H1 (cell line): ENCODE results near the gene S100A16. TPM values are rescaled to one million over a fixed set of nuclear protein-coding genes. Genes with fewer than 3 reads are reported as not detected.

Source experiments
- ASH2L ChIP-seq: fragments of 200-600, 300-600 bp; sonication (generic); IDR thresholded peaks from one replicate; pipeline ENCODE4 v1.7.1; 2017; ENCODE audit warnings: low read length
- EP300 ChIP-seq, 2 experiments: IDR thresholded peaks; 1 replicate in 1 of 2; 2 replicates in 1 of 2; pipeline ENCODE4 v1.6.1; 2011 to 2012; ENCODE audit warnings: low read depth in 2 of 2, low read length in 2 of 2, mild to moderate bottlenecking in 2 of 2, borderline replicate concordance in 1 of 2, inconsistent platforms in 1 of 2, moderate library complexity in 1 of 2
- FOSL1 ChIP-seq: IDR thresholded peaks from 2 replicates; pipeline ENCODE4 v1.6.1; 2011; ENCODE audit warnings: mild to moderate bottlenecking, low read depth, low read length, moderate library complexity; ENCODE audit not compliant: insufficient read depth
- NANOG ChIP-seq: IDR thresholded peaks from 2 replicates; pipeline ENCODE4 v1.6.1; 2011; ENCODE audit warnings: low read length, low read depth, mild to moderate bottlenecking, inconsistent platforms; ENCODE audit not compliant: insufficient read depth, poor library complexity, severe bottlenecking
- RBBP5 ChIP-seq: IDR thresholded peaks from 2 replicates; pipeline ENCODE4 v1.7.1; 2012; ENCODE audit warnings: low read depth, mild to moderate bottlenecking, inconsistent platforms, low read length, moderate library complexity, borderline replicate concordance
- polyA plus RNA-seq, 7 experiments: library from polyadenylated mRNA; depleted of rRNA in 3 of 7; stranded (reverse) in 5 of 7; unstranded in 2 of 7; fragments of >200 nt in 5 of 7; fragments of 200-250 nt in 2 of 7; gene quantifications; 1 replicate in 5 of 7; 2 replicates in 1 of 7; 4 replicates in 1 of 7; pipeline versions ENCODE4 v1.2.1 to v1.2.3, GENCODE V29; 2011 to 2013; ENCODE audit warnings: missing spikeins in 2 of 7, mixed read lengths in 2 of 7
- total RNA-seq: library from RNA; stranded (reverse); fragmentation: NEBNext Ultra II Directional; extraction: Animal tissue kit (Norgen Biotek cat#: 25700); gene quantifications from 2 replicates; pipeline ENCODE4 v1.2.1, GENCODE V29; 2021

Gene S100A16
- total and polyA plus RNA-seq, 2 of the 8 experiments (the other 6 are each of a cell fraction or from before 2014, with no cell fraction given) = 14.9 to 61.4 TPM

GRCh38 chr1:153635872-153636271 is 22.9 kb upstream of the S100A16 start (continued):
- TF ChIP-seq NANOG (no peak), RBBP5 (no peak), EP300 (IDR thresholded peaks at IDR 0.05; ENCODE audit: borderline replicate concordance in 1 of 2, low read depth in 2 of 2, low read length in 2 of 2) (no peak), FOSL1 (no peak), ASH2L (no peak)
